Measurements from ENCODE around the gene CBLB.

Gene CBLB

DNA sequence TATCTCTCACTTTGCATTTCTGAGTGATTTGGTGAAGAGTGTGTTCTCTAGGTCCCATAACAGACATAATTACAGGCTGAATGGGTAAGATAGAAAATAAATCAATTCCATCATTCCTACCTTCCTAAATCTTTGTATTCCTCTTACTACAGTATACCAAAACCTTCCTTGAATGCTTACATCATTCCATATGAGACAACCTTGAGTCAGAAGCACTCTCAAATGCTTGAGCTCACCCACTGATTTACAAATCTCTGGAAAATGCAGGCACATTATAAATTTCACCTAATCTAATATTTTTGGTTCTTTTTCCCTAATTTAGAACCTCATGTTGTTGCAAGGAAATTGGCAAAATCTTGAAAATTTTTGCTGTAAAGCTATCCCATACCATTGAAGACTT is 239.1 kb downstream of the CBLB start:
- Histone ChIP-seq H4K8ac (ENCODE audit: low read depth, low read length) (no peak overlapping the region), H3K79me1 (ENCODE audit: low read length) (no peaks in the 10 kb centered on the region), H3K4ac (ENCODE audit: low read depth, low read length) (no peak overlapping the region), H3K79me2 (ENCODE audit: control insufficient read depth, insufficient read depth, low read length, poor library complexity) (no peaks in the 10 kb centered on the region), H3K4me2 (ENCODE audit: low read length) (no peak overlapping the region), H3K9ac (ENCODE audit: low read length) (no peak overlapping the region), H4K91ac (ENCODE audit: low read depth, low read length) (no peak overlapping the region), H3K27me3 (ENCODE audit: insufficient read depth, low read length) (no peaks in the 10 kb centered on the region), H2AFZ (ENCODE audit: insufficient read depth, low read length, poor library complexity) (no peak overlapping the region), H3K27ac (ENCODE audit: low read depth, low read length) (no peak overlapping the region), H3K14ac (ENCODE audit: low read length) (no peak overlapping the region), H3K4me3 (ENCODE audit: low read depth, low read length) (no peak overlapping the region), H3K4me1 (ENCODE audit: control insufficient read depth in 1 of 2, insufficient read depth in 2 of 2, low read length in 2 of 2) (no peaks in the 10 kb centered on the region), H4K12ac (ENCODE audit: low read depth, low read length) (no peak overlapping the region), H2BK120ac (ENCODE audit: insufficient read depth, low read length, poor library complexity) (no peak overlapping the region), H2AK5ac (ENCODE audit: low read length) (no peak overlapping the region), H3K18ac (ENCODE audit: low read length) (no peak overlapping the region), H3K23ac (ENCODE audit: low read length) (no peak overlapping the region), H2BK5ac (ENCODE audit: low read depth, low read length, poor library complexity) (no peak overlapping the region), H2BK12ac (ENCODE audit: low read length) (no peak overlapping the region), H3K9me3 (ENCODE audit: insufficient read depth, low read depth, low read length) (no peaks in the 10 kb centered on the region), H3K36me3 (ENCODE audit: control insufficient read depth in 1 of 2, insufficient read depth in 2 of 2, low read length in 2 of 2) (no peaks in the 10 kb centered on the region)
- DNase-seq: no peak

- Histone ChIP-seq H3K9ac (ENCODE audit: low read length) (no peak overlapping the region), H3K14ac (ENCODE audit: low read length) (no peak overlapping the region), H3K9me3 (ENCODE audit: insufficient read depth, low read depth, low read length) (no peaks in the 10 kb centered on the region), H4K91ac (ENCODE audit: low read depth, low read length) (no peak overlapping the region), H3K27me3 (ENCODE audit: insufficient read depth, low read length) (no peaks in the 10 kb centered on the region), H4K12ac (ENCODE audit: low read depth, low read length) (no peak overlapping the region), H3K4ac (ENCODE audit: low read depth, low read length) (no peak overlapping the region), H3K4me3 (ENCODE audit: low read depth, low read length) (no peak overlapping the region), H3K27ac (ENCODE audit: low read depth, low read length) (no peak overlapping the region), H2BK120ac (ENCODE audit: insufficient read depth, low read length, poor library complexity) (no peak overlapping the region), H3K36me3 (ENCODE audit: control insufficient read depth in 1 of 2, insufficient read depth in 2 of 2, low read length in 2 of 2) (no peaks in the 10 kb centered on the region), H2BK12ac (ENCODE audit: low read length) (no peak overlapping the region), H3K4me2 (ENCODE audit: low read length) (no peak overlapping the region), H3K79me2 (ENCODE audit: control insufficient read depth, insufficient read depth, low read length, poor library complexity) (no peaks in the 10 kb centered on the region), H2AK5ac (ENCODE audit: low read length) (no peak overlapping the region), H4K8ac (ENCODE audit: low read depth, low read length) (no peak overlapping the region), H3K4me1 (ENCODE audit: control insufficient read depth in 1 of 2, insufficient read depth in 2 of 2, low read length in 2 of 2) (no peaks in the 10 kb centered on the region), H3K23ac (ENCODE audit: low read length) (no peak overlapping the region), H2BK5ac (ENCODE audit: low read depth, low read length, poor library complexity) (no peak overlapping the region), H3K79me1 (ENCODE audit: low read length) (no peaks in the 10 kb centered on the region), H2AFZ (ENCODE audit: insufficient read depth, low read length, poor library complexity) (no peak overlapping the region), H3K18ac (ENCODE audit: low read length) (no peak overlapping the region)
- no peak for DNase-seq
- WGBS (ENCODE audit: extremely low coverage, insufficient coverage, insufficient read length): no CpG with 5 or more reads among the region's 5 CpGs
Observed at GRCh38 chr3:105626739-105627138, 242.1 kb downstream of the CBLB start.

GRCh38 chr3:105622169-105622568 is 246.6 kb downstream of the CBLB start:
- no peaks in the 10 kb centered on the region for H3K36me3 ChIP-seq (ENCODE audit: control insufficient read depth in 1 of 2, insufficient read depth in 2 of 2, low read length in 2 of 2)

GRCh38 chr3:105620236-105620635 is 248.6 kb downstream of the CBLB start:
- Histone ChIP-seq H2BK12ac (ENCODE audit: low read length) (no peak overlapping the region), H3K4me3 (ENCODE audit: low read depth, low read length) (no peak overlapping the region), H3K4me2 (ENCODE audit: low read length) (no peak overlapping the region), H2BK120ac (ENCODE audit: insufficient read depth, low read length, poor library complexity) (no peak overlapping the region), H3K9ac (ENCODE audit: low read length) (no peak overlapping the region), H3K14ac (ENCODE audit: low read length) (no peak overlapping the region), H3K9me3 (ENCODE audit: insufficient read depth, low read depth, low read length) (no peaks in the 10 kb centered on the region), H2AFZ (ENCODE audit: insufficient read depth, low read length, poor library complexity) (no peak overlapping the region), H4K8ac (ENCODE audit: low read depth, low read length) (no peak overlapping the region), H3K18ac (ENCODE audit: low read length) (no peak overlapping the region), H3K27ac (ENCODE audit: low read depth, low read length) (no peak overlapping the region), H3K79me1 (ENCODE audit: low read length) (no peaks in the 10 kb centered on the region), H2AK5ac (ENCODE audit: low read length) (no peak overlapping the region), H4K91ac (ENCODE audit: low read depth, low read length) (no peak overlapping the region), H3K27me3 (ENCODE audit: insufficient read depth, low read length) (no peaks in the 10 kb centered on the region), H3K4ac (ENCODE audit: low read depth, low read length) (no peak overlapping the region), H3K79me2 (ENCODE audit: control insufficient read depth, insufficient read depth, low read length, poor library complexity) (no peaks in the 10 kb centered on the region), H4K12ac (ENCODE audit: low read depth, low read length) (no peak overlapping the region), H2BK5ac (ENCODE audit: low read depth, low read length, poor library complexity) (no peak overlapping the region), H3K4me1 (ENCODE audit: control insufficient read depth in 1 of 2, insufficient read depth in 2 of 2, low read length in 2 of 2) (no peaks in the 10 kb centered on the region), H3K23ac (ENCODE audit: low read length) (no peak overlapping the region), H3K36me3 (ENCODE audit: control insufficient read depth in 1 of 2, insufficient read depth in 2 of 2, low read length in 2 of 2) (no peaks in the 10 kb centered on the region)
- no CpG with 5 or more reads among the region's 2 CpGs for WGBS (ENCODE audit: extremely low coverage, insufficient coverage, insufficient read length)
- DNase-seq: no peak

More at GRCh38 chr3:105622169-105622568, 246.6 kb downstream of the CBLB start:
- Histone ChIP-seq H4K12ac (ENCODE audit: low read depth, low read length) (no peak overlapping the region), H3K14ac (ENCODE audit: low read length) (no peak overlapping the region), H4K8ac (ENCODE audit: low read depth, low read length) (no peak overlapping the region), H3K4me1 (ENCODE audit: control insufficient read depth in 1 of 2, insufficient read depth in 2 of 2, low read length in 2 of 2) (no peaks in the 10 kb centered on the region), H3K4me2 (ENCODE audit: low read length) (no peak overlapping the region), H2BK120ac (ENCODE audit: insufficient read depth, low read length, poor library complexity) (no peak overlapping the region), H3K9ac (ENCODE audit: low read length) (no peak overlapping the region), H3K27ac (ENCODE audit: low read depth, low read length) (no peak overlapping the region), H3K4ac (ENCODE audit: low read depth, low read length) (no peak overlapping the region), H4K91ac (ENCODE audit: low read depth, low read length) (no peak overlapping the region), H3K9me3 (ENCODE audit: insufficient read depth, low read depth, low read length) (no peaks in the 10 kb centered on the region), H3K4me3 (ENCODE audit: low read depth, low read length) (no peak overlapping the region), H3K23ac (ENCODE audit: low read length) (no peak overlapping the region), H3K27me3 (ENCODE audit: insufficient read depth, low read length) (no peaks in the 10 kb centered on the region), H2BK5ac (ENCODE audit: low read depth, low read length, poor library complexity) (no peak overlapping the region), H2AFZ (ENCODE audit: insufficient read depth, low read length, poor library complexity) (no peak overlapping the region), H2BK12ac (ENCODE audit: low read length) (no peak overlapping the region), H3K79me2 (ENCODE audit: control insufficient read depth, insufficient read depth, low read length, poor library complexity) (no peaks in the 10 kb centered on the region), H3K18ac (ENCODE audit: low read length) (no peak overlapping the region), H3K79me1 (ENCODE audit: low read length) (no peaks in the 10 kb centered on the region), H2AK5ac (ENCODE audit: low read length) (no peak overlapping the region)
- DNase-seq: no peak

- no CpG with 5 or more reads among the region's 2 CpGs for WGBS (ENCODE audit: extremely low coverage, insufficient coverage, insufficient read length)
- Histone ChIP-seq H3K4ac (ENCODE audit: low read depth, low read length) (no peak overlapping the region), H3K9ac (ENCODE audit: low read length) (no peak overlapping the region), H4K91ac (ENCODE audit: low read depth, low read length) (no peak overlapping the region), H4K8ac (ENCODE audit: low read depth, low read length) (no peak overlapping the region), H3K4me2 (ENCODE audit: low read length) (no peak overlapping the region), H3K9me3 (ENCODE audit: insufficient read depth, low read depth, low read length) (no peaks in the 10 kb centered on the region), H3K14ac (ENCODE audit: low read length) (no peak overlapping the region), H2BK12ac (ENCODE audit: low read length) (no peak overlapping the region), H2AK5ac (ENCODE audit: low read length) (no peak overlapping the region), H4K12ac (ENCODE audit: low read depth, low read length) (no peak overlapping the region), H3K4me1 (ENCODE audit: control insufficient read depth in 1 of 2, insufficient read depth in 2 of 2, low read length in 2 of 2) (no peaks in the 10 kb centered on the region), H3K27ac (ENCODE audit: low read depth, low read length) (no peak overlapping the region), H3K18ac (ENCODE audit: low read length) (no peak overlapping the region), H3K4me3 (ENCODE audit: low read depth, low read length) (no peak overlapping the region), H2BK5ac (ENCODE audit: low read depth, low read length, poor library complexity) (no peak overlapping the region), H3K79me1 (ENCODE audit: low read length) (no peaks in the 10 kb centered on the region), H3K36me3 (ENCODE audit: control insufficient read depth in 1 of 2, insufficient read depth in 2 of 2, low read length in 2 of 2) (no peaks in the 10 kb centered on the region), H2AFZ (ENCODE audit: insufficient read depth, low read length, poor library complexity) (no peak overlapping the region), H2BK120ac (ENCODE audit: insufficient read depth, low read length, poor library complexity) (no peak overlapping the region), H3K27me3 (ENCODE audit: insufficient read depth, low read length) (no peaks in the 10 kb centered on the region), H3K23ac (ENCODE audit: low read length) (no peak overlapping the region), H3K79me2 (ENCODE audit: control insufficient read depth, insufficient read depth, low read length, poor library complexity) (no peaks in the 10 kb centered on the region)
- no peak for DNase-seq
Observed at GRCh38 chr3:105619651-105620050, 249.2 kb downstream of the CBLB start.

Data from trophoblast cell (in vitro differentiated cells and primary cell).